HG03460 (cell line): ENCODE measurements around the gene CKM.
"Not testable (repeated sequence)": the region's sequence is repeated elsewhere in the genome, so short reads cannot be mapped to it uniquely, and the experiment has no call there.

Experiments
- ATAC-seq: cut with Tn5 transposase; IDR thresholded peaks from one replicate; pipeline ENCODE4 v1.9.1; 2021; ENCODE audit not compliant: unreplicated experiment

The CKM gene

DNA sequence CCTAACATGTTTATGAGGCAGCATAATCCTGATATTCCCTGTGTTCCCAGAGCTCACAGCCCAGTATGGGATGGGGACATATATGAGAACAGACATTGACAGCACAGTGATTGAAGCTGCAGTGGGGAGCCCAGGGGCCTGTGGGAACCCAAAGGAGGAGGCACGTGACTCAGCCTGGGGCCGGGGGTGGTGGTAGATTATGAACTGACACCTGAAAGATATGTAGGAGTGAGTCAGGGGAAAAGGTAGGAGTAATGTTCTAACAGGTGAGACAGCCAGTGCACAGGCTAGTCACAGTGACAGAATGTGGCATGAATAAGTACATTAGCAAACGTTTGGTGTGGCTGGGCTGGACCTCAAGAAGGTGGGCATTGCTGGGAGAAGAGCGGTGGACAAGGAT lies 29.0 kb downstream of the CKM start:
- ATAC-seq, result no peak

DNA sequence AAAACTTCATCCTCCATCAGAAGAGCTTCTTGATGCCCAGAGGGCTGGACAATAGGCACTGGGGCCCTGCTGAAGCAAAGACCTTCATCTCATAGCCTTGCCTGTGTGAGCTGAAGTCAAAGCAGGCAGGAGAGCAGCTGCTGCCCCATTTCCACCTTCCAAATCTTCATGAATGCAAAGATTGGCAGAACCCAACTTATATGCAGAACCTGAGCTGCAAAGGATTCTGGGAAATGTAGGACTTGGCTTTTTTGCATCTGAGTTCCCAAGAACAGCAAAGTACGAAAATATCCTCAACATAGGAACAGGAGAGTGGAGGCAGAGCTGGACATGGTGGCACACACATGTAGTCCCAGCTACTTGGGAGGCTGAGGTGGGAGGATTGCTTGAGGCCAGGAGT lies 30.8 kb downstream of the CKM start:
- no peak for ATAC-seq

DNA sequence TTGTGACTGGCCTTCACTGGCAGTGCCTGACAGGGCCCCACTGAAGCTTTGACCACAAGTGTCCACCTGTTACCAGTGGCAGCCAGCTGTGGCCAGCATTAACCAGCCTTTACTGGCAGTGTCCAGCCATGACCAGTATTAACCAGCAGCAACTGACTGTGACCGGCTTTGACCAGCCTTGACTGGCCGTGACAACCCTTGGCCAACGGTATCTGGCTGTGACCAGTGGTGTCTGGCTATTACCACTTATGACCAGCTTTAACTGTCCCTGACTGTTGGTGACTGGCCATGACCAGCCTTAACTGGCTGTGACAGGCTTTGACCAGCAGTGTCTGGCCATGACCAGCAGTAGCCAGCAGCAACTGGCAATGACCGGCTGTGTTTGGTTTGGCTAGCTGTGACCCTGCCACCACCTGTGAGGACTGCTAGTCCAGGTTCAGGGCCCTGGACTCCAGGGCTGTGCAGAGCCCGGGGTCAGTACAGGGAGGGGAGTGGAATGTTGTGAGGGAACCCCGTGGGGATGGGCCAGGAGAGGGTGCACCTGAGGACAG lies 32.2 kb downstream of the CKM start:
- ATAC-seq, result no peak

DNA sequence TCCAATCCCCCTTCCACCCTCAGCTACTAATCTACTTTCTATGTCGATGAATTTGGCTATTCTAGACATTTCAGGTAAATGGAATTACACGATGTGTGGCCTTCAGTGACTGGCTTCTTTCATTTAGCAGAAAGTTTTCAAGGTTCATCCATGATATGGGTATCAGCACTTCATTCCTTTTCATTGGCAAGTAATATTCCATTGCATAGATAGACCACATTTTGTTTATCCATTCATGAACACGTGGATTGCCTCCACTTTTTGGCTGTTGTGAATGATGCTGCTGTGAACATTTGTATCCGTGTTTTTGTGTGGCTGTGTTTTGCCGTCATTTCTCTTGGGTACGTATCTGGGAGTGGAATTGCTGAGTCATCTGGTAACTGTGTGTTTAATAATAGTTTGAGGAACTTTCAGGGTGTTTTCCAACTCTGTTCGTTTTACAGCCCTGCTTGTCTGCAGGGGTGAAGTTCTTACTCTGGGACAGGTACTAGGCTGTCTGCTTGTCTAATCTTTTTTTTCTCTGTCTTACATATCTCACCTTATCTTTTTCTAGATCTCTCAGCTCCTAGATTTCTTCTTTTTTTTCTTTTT lies 39.1 kb downstream of the CKM start:
- ATAC-seq, result no peak

DNA sequence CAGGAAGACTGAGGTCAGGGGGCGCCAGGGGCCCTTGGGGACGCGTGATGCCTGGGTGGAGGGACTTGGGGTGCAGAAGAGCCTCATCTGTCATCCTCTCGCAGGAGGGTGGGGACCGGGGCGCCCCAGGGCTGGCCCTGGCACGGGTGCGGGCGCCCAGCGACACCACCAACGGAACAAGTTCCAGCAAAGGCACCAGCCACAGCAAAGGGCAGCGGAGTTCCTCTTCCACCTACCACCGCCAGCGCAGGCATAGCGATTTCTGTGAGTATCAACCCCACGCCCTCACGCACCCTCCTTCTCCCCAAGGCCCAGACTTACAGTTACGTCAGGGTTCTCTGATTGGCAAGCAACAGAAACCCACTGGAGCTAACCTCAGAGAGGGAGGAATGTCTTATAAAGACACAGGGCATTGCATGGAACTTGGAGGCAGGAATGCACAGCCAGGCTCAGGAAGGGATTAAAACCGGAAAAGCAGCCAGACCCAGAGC lies 42.2 kb downstream of the CKM start:
- ATAC-seq, result no peak

DNA sequence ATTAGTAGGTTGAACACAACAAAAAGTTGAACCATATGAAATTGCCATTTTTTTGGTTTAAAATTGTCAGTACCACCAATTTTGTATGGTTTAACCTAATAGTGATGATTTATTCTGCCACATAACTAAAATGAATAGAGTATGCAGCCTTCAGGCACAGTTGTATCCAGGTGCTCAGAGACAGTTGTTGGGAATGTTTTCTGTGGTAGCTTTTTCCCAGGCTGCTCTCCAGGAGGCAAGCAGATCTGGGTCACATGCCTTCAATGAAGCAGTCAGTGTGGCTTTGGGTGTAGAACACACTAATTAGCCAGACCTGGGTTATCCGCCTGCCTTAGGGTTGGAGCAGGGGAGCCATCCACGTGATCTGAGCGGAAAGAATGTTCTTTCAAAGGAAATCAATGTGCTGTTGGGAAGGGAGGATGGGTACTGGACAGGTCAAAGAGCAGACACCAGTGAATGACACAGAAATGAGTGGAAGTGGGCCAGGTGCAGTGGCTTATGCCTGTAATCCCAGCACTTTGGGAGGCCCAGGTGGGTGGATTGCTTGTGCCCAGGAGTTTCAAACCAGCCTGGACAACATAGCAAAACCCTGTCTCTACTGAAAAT lies 43.0 kb downstream of the CKM start:
- no peak for ATAC-seq

DNA sequence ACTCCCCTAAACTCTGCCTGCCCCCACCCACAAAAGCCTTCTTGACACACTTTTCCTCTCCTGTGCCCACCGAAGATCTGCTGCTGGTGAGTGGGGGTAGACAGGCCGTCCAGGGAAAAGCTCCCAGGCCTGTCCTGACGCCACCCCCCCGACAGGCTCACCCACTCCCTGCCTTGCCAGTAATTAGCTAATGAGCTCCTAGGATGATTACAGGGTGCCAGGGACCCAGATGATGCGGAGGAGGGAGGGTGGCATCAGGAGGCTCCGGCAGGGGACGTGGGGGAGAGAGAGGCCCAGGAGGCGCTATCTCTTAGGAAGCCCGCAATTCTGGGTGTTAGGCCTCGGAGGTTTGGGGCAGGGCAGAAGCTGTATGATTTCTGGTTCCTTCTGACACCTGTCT lies 44.6 kb downstream of the CKM start:
- ATAC-seq, result no peak

DNA sequence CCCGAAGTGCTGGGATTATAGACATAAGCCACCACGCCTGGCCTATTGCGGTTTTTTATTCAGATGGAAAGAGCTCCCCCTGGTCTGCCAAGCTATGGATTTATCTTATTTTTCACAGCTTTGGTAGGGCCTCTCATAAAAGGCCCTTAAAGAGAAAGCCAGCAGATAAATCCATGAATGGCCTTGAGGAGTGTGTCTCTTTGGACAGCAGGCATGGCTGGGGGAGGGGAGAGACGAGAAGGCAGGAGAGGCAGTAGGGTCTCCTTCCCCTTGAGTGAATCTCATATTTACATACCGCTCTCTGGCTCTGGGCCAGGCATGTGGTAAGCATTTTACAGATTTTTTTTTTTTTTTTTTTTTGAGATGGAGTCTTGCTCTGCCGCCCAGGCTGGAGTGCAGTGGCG lies 46.4 kb downstream of the CKM start:
- ATAC-seq, result no peak

DNA sequence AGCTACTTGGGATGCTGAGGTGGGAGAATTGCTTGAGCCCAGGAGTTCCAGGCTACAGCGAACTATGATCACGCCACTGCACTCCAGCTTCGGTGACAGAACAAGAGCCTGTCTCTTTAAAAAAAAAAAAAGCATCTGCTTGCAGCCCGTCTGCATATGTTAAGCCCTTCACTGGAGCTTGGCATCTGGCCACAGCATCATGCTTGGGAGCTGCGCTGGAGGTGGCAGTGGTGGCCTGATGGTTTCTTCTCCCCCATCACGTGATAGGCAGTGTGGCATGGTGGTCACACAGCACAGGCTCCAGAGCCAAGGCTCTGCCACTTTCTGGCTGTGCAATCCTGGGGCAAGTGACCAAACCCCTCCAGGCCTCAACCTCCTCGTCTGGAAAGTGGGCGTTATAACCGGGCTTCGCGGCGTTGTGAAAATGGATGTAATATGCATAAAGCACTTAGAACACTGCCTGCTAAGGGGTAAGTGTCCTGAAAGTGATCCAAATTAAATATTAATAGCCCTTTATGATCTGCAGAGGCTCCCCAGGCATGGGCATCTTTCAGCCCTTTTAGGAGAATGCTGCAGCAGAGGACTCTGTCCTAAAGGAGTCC lies 47.2 kb downstream of the CKM start:
- no peak for ATAC-seq

DNA sequence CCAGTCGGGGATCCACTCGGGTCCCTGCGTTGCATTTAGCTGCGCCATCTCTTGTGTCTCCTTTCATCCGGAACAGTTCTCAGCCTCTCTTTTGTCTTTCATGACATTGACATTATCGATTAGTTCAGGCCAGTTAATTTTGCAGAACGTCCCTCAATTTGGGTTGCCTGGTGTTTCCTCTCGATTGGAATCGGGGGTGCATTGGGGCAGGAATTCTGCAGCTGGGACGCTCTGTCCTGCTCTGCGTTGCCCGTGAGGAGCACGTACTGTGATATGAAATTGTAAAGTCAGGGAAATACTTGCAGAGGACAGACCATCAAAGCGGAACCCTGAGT lies 49.2 kb downstream of the CKM start:
- no peak for ATAC-seq

DNA sequence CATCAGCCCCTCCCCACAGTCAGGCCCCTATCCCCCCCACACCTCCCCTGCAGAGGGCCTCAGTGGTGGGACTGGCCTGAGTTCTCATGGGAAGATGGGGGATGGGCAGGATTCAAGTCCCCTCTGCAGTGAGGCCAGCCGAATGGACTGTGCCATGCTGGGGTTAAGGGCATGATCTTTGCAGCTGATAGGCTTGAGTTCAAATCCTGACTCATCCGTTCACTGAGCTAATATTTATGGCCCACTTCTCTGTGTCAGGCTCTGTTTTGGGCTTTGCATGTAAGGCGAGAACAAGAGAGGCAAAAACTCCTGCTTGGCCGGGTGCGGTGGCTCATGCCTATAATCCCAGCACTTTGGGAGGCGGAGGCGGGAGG lies 51.0 kb downstream of the CKM start:
- no peak for ATAC-seq

DNA sequence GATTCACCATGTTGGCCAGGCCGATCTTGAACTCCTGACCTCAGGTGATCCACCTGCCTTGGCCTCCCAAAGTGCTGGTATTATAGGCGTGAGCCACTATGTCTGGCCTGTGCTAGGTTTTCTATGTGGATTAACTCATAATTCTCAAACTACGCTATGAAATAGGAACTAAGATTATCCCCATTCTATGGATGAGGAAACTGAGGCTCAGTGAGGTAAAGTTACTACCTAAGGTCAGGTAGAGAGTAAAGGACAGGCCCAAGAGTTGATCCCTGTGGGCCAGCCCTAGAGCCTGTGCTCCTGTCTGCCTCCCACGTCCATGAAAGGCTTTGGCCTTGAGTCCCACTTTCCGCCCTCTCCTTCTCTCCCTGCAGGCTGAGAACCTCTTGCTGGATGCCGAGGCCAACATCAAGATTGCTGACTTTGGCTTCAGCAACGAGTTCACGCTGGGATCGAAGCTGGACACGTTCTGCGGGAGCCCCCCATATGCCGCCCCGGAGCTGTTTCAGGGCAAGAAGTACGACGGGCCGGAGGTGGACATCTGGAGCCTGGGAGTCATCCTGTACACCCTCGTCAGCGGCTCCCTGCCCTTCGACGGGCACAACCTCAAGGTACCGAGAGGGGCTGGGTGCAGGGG lies 51.5 kb downstream of the CKM start:
- ATAC-seq, result no peak

DNA sequence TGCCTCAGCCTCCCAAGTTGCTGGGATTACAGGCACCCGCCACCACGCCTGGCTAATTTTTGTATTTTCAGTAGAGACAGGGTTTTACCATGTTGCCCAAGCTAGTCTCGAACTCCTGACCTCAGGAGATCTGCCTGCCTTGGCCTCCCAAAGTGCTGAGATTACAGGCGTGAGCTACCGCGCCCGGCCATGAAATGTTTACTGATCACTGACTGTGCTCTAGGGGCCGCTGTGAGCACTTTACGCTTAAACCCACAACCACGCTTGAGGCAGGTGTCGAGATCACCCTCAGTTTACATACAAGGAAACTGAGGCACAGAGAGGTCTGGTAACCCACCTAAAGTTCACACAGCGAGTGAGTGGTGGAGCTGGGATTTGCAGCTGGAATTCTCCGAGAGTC lies 52.7 kb downstream of the CKM start:
- ATAC-seq, result not testable (repeated sequence)

DNA sequence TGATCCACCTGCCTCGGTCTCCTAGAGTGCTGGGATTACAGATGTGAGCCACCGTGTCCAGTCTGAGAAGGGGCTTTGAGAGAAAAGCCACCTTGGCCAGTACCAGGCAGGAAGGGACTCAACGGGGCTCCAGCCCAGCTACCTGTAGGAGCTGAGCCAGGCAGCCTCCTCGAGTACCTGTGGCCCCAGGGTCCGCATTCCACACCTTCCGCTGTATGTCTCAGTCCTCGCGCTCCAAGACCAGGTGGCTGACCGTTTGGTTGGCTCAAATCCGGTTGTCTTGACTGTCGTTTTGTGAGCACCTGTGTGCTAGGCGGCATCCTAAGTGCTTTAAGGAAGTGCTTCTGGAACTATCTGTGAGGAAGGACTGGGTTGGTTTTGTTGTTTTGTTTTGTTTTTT lies 55.4 kb downstream of the CKM start:
- no peak for ATAC-seq

DNA sequence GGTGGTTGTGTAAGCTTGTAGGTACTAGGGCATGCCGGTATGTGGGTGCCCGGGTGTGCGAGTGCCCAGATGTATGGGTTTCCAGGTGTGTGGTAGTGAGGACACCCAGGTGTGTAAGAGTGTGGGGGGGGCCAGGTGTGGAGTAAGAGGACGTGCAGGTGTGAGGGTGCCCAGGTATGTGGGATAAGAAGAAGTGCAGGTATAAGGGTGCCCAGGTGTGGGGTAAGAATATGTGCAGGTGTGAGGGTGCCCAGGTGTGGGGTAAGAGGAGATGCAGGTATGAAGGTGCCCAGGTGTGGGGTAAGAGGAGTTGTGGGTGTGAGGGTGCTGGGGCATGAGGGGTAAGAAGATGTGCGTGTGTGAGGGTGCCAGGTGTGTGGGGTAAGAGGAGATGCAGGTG lies 57.3 kb downstream of the CKM start:
- no peak for ATAC-seq

DNA sequence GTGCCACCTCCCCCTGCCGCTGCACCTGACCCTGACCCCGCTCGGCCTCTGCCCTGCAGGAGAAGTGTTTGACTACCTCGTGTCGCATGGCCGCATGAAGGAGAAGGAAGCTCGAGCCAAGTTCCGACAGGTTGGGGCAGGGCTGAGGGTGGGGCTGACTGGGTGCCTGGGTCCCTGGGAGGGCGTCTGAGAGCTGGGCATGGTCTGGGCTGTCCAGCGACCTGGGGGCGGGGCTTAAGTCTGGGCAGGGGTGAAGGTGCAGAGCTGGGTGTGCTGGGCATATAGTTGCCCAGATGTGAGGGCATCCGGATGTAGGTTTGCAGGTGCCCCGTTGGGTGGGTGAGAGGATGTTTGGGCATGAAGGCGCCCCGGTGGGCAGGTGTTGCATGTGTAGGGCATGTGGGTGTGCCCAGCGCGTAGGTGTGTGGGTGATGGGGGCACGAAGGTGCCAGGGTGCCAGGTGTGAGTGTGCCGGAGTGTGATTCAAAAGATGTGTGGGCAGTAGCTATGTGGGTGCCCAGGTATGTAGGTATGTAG lies 57.8 kb downstream of the CKM start:
- no peak for ATAC-seq

DNA sequence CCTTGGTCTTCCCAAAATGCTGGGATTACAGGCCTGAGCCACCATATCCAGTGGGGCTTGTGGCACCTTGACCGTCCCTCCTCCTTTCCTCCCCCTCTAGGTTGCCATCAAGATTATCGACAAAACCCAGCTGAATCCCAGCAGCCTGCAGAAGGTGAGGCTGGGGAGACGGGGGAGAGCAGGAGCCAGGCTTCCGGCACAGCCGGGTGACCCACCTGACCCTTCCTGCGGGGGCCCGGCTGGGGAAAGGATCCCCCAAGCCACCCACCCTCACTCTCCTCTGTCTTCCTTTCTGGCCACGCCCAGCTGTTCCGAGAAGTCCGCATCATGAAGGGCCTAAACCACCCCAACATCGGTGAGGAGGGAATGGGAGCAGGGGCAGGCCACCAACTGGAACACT lies 59.7 kb downstream of the CKM start:
- ATAC-seq, result no peak

DNA sequence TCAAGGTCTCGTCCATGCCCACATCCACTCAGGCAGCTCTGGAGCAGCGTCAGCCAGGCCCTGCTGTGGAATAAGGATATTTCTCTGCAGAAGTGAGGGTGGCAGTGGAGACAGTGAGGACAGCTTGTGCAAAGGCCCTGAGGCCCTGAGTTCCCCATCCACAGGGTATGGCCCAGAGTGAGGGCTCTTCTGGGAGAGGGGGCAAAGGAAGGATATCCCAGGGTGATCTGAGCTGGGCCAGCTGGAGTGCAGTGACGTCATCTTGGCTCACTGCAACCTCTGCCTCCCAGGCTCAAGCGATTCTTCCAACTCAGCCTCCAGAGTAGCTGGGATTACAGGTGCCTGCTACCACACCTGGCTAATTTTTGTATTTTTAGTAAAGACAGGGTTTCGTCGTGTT lies 60.1 kb downstream of the CKM start:
- no peak for ATAC-seq

DNA sequence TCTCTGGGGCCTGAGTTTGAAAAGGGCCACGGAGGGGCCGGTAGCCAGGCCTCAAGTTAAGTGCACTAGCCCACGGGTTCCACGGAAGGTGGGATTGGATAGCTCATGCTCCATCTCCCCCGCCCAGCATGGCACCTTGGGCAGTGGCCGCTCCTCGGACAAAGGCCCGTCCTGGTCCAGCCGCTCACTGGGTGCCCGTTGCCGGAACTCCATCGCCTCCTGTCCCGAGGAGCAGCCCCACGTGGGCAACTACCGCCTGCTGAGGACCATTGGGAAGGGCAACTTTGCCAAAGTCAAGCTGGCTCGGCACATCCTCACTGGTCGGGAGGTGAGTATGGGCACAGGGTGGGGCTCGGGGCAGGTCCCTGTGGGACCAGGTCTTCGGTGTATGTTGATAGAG lies 63.8 kb downstream of the CKM start:
- ATAC-seq, result no peak

DNA sequence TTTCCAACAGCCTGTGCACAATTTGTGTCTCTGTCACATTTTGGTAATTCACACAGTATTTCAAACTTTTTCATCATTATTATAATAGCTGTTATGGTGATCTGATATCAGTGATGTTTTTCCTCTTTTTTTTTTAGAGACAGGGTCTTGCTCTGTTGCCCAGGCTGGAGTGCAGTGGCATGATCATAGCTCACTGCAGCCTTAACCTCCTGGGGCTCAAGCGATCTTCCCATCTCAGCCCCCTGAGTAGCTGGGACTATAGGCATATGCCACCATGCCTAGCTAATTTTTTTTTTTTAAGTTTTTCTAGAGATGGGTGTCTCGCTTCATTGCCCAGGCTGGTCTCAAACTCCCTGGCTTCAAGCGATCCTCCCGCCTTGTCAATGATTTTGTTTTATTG lies 65.8 kb downstream of the CKM start:
- ATAC-seq, result no peak
